NCI-H2227 treated with DMSO at 0.1 percent for 48 hours (cell line): Measurements from ENCODE around the gene CMIP.

Experiments
- DNase-seq: peaks from one replicate; lab custom pipeline; 2025; lab: John Stamatoyannopoulos, UW

CMIP gene

DNA sequence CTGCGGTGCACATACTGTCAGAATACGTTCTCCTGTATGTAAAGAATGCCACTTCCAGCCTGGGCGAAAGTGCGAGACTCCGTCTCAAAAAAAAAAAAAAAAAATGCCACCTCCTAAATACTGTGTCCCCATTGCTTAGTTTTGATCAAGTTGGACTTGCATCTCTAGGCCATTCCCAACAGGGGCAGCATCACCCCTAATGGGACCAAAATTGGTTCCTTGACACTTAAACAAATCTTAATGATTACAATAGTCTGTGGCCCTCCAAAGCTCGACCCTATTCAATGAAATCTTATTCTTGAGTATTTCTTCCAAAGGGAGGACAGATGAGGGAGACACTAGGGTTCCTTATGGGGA lies 179.8 kb downstream of the CMIP start:
- DNase-seq: no peak

DNA sequence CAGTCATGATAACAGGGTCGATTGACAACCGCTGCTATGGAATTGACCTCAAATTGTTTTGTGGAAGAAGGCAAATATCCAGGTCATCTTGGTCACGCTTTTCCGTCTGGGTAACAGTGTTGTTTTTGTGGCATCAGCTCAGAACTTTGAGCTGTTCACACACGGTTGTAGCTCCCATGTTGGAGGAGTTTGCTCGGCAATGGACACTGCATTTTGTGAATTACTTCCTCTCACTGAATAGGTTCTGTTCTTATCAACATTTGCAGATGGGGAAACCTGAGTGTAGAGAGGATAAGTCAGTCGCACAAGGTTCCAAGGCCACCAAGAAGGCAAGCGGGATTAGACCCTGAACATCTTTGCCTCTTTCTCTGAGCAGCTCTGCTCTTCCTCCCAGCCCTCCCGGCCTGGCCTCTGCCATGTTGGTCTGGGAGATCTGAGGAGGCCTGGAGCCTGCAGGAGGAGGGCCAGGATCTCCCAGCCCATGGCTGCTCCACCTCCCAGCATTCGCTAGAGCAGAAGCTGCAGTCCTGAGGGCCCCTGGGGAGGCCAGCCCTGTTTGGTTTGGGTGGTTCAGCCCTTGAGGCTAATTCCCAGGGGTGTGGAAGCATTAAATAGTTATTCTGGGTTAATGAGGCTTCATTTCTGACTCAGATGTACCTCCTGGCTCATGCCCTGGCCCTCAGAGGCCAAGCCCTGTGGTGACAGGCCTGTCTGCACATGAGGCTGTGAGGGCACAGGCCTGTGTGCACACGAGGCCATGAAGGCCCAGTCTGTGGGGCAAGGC lies 180.3 kb downstream of the CMIP start:
- DNase-seq: no peak

DNA sequence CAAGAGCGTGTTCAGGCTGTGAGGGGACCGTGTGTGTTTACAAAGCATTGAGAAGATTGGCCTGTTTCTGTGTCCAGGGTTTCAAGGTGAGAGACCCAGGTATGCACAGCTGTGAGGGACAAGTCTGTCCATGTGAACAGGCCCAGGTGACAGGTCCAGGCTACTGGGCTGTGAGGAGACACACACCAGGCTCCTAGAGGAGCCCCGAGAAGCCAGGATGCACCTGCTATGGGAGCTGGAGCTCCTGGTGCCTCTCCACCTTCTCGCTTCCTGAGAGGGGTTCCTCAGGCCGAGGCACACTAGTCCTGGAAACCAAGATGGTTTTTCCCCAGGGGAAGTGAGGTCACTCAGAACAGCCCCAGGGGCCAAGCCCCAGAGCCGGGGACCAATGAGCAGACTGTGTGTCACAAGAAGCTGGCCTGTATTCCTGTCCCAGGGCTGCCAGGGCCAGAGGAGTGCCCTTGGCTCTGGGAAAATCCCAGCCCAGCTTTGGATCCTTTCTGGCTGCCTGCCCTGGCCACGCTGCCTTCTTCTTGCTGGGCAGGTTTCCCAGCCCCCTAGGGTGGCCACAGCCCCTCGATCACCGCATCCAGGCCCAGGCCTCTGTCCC lies 181.0 kb downstream of the CMIP start:
- no peak for DNase-seq

DNA sequence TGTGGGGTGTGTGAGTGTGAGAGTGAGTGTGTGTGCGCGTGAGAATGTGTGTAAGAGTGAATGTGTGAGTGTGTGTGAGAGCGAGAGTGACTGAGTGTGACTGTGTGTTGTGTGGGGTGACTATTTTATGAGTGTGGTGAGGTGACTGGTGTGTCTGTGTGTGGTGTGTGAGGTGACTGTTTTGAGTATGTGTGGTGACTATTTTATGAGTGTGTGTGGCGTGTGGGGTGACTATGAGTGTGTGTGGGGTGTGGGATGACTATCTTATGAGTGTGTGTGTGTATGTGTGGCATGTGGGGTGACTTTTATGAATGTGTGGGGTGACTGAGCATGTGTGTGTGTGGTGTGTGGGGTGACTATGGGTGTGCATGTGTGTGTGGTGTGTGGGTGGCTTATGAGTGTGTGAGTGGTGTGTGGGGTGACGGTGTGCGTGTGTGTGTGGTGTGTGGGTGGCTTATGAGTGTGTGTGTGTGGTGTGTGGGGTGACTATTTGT lies 181.6 kb downstream of the CMIP start:
- no peak for DNase-seq

DNA sequence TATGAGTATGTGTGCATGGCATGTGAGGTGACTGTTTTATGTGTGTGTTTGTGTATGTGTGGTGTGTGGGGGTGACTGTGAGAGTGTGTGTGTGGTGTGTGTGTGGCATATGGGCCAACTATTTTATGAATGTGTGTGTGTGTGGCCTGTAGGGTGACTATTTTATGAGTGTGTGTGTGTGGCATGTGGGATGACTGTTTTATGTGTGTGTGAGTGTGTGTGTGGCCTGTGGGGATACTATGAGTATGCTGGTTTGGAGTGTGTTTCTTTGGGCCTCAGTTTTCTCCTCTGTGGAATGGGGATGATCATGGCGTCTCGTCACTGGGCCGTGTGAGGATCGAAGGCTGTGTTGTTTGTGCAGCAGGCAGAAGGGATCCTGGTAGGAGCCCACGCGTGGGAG lies 182.4 kb downstream of the CMIP start:
- no peak for DNase-seq

DNA sequence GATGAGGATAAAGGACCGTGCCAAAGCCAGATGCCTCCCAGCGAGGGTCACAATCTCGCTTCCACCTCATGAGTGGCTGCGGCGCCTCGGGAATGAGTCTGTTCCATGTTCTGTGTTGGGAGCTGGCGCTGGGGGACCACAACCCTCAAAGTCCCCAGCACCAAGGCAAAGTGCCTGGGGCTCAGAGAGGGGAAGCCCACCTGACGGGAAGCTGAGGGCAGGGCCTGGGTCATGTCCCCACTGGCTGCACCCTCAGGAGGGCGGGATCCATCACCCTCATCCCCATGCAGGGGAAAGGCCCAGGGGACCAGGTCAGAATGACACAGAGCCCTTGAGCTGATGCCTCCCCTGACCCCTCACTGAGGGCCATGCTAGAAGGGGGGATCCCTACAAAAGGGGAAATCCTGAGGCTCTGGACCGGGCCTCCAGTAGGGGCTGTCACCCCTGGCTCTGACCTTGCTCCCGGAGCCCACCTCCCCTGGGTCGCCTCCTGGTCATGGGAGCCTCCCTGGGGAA lies 183.2 kb downstream of the CMIP start:
- DNase-seq: no peak

DNA sequence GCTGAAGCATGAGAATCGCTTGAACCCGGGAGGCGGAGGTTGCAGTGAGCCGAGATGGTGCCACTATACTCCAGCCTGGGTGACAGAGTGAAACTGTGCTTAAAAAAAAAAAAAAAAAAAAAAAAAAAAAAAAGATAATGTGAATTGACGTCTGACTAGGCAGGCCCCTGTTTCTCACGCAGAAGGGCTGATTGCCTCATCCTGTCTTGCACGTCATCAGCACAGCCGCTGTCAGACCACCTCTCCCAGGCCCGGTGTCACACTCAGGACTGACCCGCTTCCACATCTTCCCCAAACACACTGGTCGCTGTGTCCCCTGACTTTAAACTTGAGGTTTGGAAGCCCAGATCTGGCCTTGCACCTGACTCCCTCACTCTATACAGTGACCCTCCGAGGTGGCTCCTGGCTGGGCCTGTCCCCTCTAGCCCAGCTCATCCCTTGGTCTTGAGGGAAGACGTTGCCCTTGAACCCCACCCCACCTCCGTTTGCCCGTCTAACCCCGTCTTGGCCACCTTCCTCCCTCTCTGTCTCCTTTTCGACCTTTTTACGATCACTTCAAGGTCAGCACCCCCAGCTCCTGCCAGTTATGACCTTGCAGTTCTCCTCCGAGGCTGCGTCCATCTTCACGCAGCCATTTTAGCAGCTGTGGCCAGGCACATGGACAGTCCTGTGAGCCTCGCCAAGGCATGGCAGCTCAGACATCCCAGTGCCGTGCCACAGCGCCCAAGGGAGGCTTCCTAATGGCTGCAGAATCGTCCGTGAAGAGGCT lies 184.6 kb downstream of the CMIP start:
- DNase-seq: no peak

DNA sequence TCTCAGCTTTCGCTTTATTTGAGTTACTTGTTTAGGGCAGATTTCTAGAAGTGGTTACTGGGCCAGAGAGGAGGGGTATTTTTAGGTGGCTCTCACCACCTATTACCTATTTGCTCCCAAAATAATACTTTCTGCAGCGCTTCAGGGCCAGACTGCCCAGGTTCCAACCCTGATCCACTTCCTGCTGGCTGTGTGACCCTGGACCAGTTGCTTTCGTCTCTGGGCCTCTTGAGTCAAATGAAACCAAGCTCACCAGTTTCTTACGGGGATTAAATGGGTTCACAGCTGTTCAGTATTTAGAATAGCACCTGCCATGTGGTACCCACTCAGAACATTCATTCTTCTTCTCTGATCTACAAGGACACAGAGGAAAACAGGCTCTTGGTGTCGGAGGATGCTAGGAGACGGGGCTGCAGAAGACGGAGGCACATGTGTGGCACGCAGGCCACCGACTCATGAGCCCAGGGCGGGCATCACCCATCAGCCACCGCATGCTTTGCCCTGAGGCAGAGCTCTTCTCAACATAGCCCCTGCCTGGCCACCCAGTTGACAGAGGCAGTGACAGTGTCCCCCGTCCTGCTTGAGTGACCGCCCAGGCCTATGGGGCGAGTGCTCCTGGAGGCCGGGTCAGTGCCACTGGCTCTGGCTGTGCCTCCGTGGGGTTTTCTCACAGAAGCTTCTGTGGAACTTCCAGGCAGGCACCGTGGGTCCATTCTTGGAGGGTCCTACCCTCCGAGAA lies 185.5 kb downstream of the CMIP start:
- no peak for DNase-seq

DNA sequence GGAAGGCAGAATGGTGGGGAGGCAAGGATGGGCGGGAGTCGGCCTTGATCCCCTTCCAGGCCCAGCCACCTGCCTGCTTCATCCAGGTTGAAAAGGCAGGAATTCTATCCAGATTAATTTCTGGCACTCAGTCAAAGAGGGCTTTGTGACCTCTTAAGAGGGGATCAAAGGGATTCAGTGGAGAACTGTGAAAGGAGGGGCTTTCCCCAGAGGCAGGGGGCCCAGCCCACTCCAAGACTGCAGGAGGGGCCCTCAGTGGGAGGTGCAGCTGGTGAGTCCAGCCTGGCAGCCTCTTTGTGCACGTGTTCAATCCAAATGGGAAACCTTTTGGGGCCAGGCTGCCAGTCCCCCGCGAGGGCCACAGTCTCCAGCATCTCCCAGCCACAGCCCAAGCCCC lies 186.0 kb downstream of the CMIP start:
- DNase-seq: no peak

DNA sequence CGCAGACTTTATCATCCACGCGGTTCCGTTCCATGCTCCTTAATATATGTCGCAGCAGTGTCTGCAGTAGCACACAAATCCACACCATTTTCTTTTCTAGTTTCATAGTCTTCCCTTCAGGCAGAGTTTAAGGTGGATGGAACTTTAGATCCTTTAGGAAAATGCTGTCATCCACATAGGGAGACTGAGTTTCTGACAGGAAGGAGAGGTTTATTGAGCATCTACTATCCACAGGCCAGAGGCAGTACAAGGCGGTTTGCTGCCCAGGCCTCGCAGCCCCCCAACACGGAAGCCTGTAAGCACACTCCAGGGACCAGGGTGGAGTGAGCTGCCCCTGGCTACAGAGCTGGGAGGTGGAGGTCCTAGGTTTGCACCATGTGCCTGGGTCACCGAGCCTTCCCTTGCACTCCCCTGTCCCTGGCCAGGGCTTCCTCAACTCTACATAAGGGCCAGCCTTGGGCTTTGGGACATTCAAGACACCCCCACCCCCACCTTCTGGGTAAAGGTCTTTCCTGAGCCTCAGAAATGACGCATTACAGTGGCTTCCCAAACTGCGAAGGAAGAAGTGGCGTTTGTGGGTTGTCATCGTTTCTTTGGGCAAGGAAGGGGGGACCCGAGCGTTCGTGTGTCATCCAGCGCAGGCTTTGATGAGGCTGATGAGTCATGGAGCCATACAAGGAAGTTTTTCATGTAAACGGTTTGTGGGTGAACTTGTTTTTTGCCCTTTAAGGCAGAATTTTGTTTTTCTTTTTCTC lies 188.0 kb downstream of the CMIP start:
- DNase-seq: no peak

DNA sequence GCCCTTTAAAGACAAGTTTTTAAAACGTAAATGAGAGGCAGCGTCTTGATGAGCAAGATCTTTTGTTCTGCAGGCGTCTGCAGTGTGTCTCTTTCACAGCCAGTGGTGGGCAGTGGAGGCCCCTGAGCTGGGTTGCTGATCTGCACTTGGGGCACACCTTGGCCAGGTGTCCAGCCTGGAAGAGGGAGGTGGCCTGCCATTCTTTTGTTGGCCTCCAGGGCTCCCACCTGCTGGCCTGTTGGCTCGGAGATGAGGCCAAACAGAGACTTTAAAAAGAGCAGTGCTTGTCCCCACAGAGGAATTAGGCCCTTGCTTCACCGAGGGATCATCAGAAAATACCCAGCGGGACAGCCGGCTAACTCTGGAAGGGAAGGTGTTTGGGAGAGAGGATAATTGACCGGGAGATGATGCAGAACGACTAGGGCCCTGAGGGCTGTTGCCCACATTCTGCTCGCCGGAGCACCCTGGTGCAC lies 188.6 kb downstream of the CMIP start:
- DNase-seq: no peak

DNA sequence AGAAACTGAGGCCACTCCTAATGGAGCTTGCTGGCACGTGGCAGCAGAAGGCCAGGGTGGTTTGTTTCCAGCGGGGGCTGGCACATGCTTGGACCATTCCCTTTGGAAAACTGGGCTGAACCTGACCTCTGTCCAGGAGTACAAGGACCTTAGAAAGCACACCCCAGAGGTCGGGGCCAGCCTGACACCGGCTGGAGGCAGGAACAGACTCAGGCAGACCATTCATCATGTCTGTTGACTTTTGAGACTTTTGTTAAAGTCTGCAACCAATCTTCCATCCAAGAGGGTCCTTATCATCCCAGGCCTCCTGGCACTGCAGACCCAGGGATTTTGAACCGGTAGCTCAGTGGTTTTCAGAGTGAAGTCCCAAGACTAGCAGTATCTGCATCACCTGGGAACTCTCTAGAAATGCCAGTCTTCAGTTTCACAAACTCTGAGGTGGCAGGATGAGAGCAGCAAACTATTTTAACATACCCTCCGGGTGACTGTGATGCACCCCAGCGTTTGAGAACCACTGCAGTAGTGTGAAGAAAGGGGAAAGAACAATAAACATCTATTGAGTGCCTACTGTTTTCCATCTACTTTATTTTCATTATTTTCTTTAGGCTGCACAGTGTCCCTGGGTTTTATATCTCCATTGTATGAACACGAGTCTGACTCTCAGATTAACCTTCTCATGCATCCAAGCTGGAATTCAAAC lies 189.2 kb downstream of the CMIP start:
- DNase-seq: no peak

DNA sequence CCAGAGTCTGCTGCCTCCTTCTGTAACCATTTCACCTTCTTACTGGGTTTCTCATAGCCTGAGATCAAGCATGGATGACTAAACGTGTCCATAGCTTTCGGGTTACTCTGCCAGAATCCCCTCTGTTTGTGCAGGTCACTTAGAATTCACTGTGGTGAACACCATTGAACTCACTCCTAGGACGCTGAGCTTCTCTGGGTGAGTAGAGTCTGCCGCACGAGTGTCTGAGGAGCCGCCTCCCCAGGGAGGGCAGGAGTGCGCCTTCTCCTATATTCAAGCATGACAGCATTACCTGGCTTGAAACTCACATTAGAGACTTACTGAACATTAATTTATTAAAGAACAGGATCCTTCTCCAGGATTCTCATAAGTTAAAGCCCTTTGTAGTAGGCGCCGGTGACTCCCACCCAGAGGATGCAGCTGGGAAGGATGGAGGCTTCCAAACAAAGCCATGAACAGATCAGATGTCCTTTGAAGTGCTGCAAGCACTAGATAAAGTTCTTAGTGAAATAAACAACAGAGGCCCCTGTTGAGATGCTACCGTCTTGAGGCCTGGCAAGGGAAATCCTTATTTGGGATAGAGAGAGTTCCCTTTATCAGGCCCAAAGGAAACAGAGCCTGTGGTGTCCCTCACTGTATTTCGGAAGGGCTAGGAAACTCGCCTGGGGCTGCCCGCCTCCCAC lies 189.9 kb downstream of the CMIP start:
- no peak for DNase-seq

DNA sequence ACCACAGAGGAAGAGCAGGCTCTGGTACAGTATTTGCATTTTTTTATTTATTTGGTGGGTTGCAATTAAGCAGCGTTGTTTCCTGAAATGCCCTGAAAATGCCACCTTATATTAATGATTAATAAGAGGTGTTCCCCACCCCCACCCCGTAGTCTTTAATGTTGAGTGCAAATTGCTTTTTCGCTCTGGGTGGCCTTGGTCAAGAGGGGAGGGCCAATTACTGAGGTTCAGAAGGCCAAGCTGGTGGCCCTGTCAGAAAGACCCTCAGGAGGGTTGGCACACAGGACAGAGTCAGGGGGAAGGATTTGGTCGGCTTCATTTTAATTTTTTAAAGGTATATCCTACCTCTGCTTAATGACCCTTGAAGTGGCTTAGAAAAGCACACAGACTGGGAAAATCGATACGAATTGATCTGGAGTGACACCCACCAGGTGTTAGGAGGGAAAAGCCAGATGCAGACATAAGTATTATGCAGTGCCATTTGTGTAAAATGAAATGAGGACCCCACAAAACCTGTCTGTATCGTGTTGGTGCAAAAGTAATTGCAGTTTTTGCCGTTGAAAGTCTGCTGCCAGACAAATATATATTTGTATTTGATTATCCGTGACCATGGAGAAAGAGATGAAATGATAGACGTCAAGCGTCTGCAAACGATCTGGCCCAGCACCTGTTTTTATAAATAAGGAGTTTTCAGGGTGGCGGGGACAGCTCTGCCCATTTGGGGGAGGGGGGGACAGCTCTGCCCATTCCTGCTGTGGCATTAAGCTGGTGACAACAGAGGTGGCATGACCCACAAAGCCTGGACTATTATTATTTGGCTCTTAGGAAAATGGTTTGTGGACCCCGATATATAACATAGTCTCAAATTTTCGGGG lies 190.7 kb downstream of the CMIP start:
- DNase-seq: no peak

DNA sequence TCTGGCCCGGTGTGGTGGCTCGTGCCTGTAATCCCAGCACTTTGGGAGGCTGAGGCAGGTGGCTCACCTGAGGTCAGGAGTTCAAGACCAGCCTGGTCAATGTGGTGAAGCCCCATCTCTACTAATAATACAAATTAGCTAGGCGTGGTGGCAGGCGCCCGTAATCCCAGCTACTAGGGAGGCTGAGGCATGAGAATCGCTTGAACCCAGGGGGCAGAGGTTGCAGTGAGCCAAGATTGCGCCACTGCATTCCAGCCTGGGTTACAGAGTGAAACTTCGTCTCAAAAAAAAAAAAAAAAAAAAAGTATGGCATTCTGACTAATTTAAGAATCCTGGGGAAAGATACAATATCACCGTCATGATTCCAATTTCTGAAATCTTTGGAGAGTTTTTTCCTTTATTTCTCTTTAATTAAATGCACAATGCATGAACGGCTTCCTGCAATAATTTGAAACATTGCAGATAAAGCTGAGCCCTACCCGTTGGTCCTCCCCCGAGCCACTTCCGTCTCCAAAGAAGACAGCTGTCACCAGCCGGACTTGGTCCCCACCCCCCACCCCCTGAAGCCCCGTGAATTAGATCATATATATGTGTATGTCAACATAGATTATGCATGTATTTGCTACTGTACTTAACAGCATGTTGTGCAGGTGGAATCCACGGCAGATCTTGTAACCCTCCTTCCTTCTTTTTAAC lies 191.8 kb downstream of the CMIP start:
- no peak for DNase-seq

DNA sequence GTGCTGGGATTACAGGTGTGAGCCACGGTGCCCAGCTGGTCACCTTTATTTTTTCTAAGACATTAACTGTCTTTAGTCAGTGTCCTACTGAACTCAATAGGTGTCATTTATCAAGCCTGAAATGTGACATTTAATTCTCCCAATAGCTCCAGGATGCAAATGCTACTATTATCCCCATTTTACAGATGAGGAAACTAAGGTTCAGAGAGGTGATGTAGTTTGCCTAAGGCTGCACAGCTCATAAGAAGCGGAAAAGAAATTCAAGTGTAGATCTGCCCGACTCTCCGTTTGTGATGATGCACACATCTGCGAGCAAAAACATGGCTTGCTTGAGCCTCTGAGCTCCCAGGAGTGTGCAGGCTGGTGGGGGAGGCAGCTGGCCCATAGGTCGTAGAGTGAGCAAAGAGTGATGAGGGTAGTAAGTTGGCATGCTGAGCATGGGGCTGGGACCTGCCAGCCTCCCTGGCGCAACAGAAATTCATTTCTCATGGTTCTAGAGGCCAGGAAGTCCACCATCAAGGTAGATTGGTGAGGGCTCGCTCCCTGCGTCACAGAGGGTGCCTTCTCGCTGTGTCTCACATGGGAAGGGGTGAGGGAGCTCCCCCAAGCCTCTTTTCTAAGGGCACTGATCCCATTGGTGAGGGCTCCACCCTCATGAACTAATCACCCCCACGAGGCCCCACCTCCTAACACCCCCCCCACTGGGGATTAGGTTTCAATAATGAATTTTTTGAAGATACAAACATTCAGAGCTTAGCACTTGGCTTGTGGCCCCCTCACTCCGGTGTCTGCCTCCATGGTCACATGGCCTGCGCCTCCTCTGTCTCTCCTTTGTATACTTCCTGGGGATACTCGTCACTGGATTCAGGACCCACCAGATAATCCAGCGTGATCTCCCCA lies 193.0 kb downstream of the CMIP start:
- no peak for DNase-seq

DNA sequence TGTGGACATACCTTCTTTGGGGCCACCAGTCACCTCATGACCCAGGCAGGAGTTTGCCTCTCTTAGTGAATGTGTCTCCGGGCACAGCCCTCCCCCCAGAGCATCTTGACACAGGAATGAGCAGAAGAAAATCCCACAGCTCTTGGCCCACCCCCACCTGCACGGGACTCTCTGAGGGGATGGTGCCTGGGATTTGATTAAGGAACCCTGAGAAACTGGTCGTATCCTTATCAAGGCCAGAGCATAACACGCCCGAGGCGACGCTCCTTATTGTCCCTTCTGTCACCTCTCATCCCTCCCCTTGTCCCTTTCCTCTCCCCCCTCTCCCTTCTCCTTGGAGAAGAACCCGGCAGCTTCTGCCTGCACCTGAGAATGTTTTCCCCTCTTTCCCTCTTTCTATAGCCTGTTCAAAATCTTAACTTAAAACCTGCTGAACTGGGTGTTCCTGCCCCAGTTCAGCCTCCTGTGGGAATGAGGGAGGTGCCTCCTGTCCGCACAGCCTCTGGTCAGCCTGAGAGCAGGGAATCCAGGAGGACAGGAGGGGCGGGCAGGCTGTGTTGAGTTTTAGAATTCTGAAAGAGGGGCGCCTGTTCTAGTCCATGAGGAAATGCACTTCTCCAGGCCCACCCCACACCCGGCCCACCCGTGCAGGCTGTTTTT lies 193.8 kb downstream of the CMIP start:
- DNase-seq: no peak
